ENCODE data around the gene STOM. TPM values are rescaled to one million over a fixed set of nuclear protein-coding genes. Genes with fewer than 3 reads are reported as not detected.

Gene STOM
- total RNA-seq, 1 experiment from 2014 or later = 7.6 TPM

GRCh38 chr9:121404906-121405305, 34.9 kb upstream of the STOM start:
- Histone ChIP-seq H3K36me3 (ENCODE audit: low read depth) (no peaks in the 10 kb centered on the region), H3K9me3 (ENCODE audit: insufficient read depth, low read depth) (no peaks in the 10 kb centered on the region), H4K20me1 (ENCODE audit: insufficient read depth) (no peaks in the 10 kb centered on the region), H3K4me3 (no peak overlapping the region), H3F3A (ENCODE audit: insufficient read depth, low read depth) (no peaks in the 10 kb centered on the region), H3K79me2 (ENCODE audit: low read depth) (no peaks in the 10 kb centered on the region), H3K4me1 (replicated peaks; ENCODE audit: insufficient read depth) (no peaks in the 10 kb centered on the region), H3K27ac (no peak overlapping the region), H2AFZ (no peak overlapping the region), H3K4me2 (no peak overlapping the region), H3K9me2 (ENCODE audit: insufficient read depth) (no peaks in the 10 kb centered on the region), H3K27me3 (ENCODE audit: insufficient read depth, low read depth) (no peaks in the 10 kb centered on the region)
- POLR2A ChIA-PET (ENCODE audit: unreplicated experiment) = no interaction called here
- no peak for TF ChIP-seq CTCF (conservative IDR thresholded peaks at IDR 0.05)
- TF ChIP-seq EZH2 (IDR thresholded peaks at IDR 0.05; ENCODE audit: low read depth) = no peak
- BruUV-seq (replicated peaks) = no TSS peak
- intact Hi-C loops (cut with micrococcal nuclease; ENCODE audit: unreplicated experiment) = loop anchor here (10.0 kb wide), 1 partner anchor 790 kb away; no protein-coding TSS in a partner anchor
- DNase-seq = no peak
- CTCF ChIA-PET = no interaction called here

DNA sequence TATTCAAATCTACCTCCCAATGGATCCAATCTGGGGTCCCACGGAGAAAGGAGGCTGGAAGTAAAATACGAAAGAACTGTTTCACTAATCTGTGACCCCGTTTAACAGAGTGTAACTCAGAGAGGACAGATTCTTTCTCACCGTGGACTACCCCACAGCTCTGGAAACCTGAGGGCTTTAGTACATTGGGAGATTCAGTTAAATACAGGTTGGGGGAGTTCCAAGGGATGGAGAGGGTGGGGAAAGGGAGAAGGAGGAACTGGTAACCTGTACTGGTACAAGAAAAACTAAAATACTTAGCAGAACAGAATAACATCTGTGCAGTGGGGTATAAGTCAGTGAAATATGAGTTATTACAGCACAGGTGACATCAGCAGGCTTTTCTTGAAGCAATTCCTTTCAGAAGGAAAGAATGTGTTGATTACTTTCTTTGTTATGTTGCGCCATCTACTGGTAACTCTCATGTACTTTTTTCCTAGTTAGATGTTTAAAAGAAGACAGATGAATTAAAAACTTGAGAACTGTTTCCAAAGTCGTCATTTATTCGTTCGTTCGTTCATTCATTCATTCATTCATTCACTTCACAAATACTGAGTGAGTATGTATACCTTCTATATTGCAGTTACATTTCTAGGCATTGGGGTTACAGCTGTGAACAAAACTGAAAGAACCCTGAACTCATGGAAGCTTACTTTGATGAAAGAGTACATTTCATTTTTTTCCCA, 30.0 kb upstream of the STOM start:
- CTCF ChIA-PET = interaction anchor here (0.6 to 1.9 kb wide), 9 partner anchors 10 to 198 kb away, joined by 3 to 10 read pairs (median 4); no protein-coding TSS in a partner anchor
- Histone ChIP-seq H3K27me3 (ENCODE audit: insufficient read depth, low read depth) (no peaks in the 10 kb centered on the region), H3K4me1 (replicated peaks; ENCODE audit: insufficient read depth) (no peaks in the 10 kb centered on the region), H3K27ac (no peak overlapping the region), H3K4me3 (no peak overlapping the region), H3K9me2 (ENCODE audit: insufficient read depth) (no peaks in the 10 kb centered on the region), H3K79me2 (ENCODE audit: low read depth) (no peaks in the 10 kb centered on the region), H3K9me3 (ENCODE audit: insufficient read depth, low read depth) (no peaks in the 10 kb centered on the region), H3K36me3 (ENCODE audit: low read depth) (no peaks in the 10 kb centered on the region), H3F3A (ENCODE audit: insufficient read depth, low read depth) (no peaks in the 10 kb centered on the region), H2AFZ (no peak overlapping the region), H3K4me2 (no peak overlapping the region), H4K20me1 (ENCODE audit: insufficient read depth) (no peaks in the 10 kb centered on the region)
- POLR2A ChIA-PET (ENCODE audit: unreplicated experiment) = interaction anchor here (0.7 kb wide), 1 partner anchor 250 kb away, joined by 5 read pairs; no protein-coding TSS in a partner anchor
- BruUV-seq (replicated peaks) = no TSS peak
- intact Hi-C loops (cut with micrococcal nuclease; ENCODE audit: unreplicated experiment) = loop anchor here (1.0 to 10.0 kb wide), 6 partner anchors 80 to 785 kb away; no protein-coding TSS in a partner anchor
- TF ChIP-seq CTCF (conservative IDR thresholded peaks at IDR 0.05) (peak; percentile 80), EZH2 (IDR thresholded peaks at IDR 0.05; ENCODE audit: low read depth) (no peak)
- peak in 1 of 2 experiments; percentile 68 for DNase-seq

DNA sequence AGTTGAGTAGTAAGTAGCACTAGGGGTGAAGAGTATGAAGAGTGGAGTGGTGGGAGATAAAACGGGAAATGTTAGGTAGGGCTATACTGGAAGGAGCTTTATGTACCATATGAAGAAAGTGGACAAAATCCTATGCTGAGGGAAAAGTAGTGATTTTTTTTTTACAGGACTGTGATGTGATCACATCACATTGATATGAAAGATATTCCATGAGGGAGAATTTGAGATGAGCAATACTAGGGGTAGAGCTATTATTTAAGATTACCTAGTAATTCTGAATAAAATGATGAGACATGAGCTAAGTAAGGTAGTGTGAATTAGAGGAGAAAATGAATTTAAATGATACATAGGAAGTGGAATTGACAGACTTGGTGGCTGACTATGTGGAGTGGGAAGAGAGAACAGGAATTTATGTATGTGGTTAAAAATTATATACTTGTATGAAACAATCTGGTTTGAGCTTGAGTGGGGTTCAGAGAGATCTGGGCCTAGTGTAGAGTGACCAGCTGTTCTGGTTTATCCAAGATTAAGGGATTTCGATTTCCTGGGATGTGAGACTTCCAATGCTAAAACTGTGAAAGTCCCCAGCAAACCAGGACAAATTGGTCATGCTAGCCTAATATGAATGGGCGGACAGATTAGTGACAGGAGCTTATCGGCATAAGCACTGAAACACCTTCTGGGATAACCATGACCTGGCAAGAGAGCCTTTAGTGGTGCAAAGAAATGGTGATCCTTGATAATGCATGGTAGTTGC, 29.3 kb upstream of the STOM start:
- Histone ChIP-seq H3K79me2 (ENCODE audit: low read depth) (no peaks in the 10 kb centered on the region), H3K4me2 (no peak overlapping the region), H4K20me1 (ENCODE audit: insufficient read depth) (no peaks in the 10 kb centered on the region), H3K4me1 (replicated peaks; ENCODE audit: insufficient read depth) (no peaks in the 10 kb centered on the region), H3F3A (ENCODE audit: insufficient read depth, low read depth) (no peaks in the 10 kb centered on the region), H3K36me3 (ENCODE audit: low read depth) (no peaks in the 10 kb centered on the region), H3K9me2 (ENCODE audit: insufficient read depth) (no peaks in the 10 kb centered on the region), H3K9me3 (ENCODE audit: insufficient read depth, low read depth) (no peaks in the 10 kb centered on the region), H3K27ac (no peak overlapping the region), H3K27me3 (ENCODE audit: insufficient read depth, low read depth) (no peaks in the 10 kb centered on the region), H2AFZ (no peak overlapping the region), H3K4me3 (no peak overlapping the region)
- TF ChIP-seq EZH2 (IDR thresholded peaks at IDR 0.05; ENCODE audit: low read depth) = no peak
- ChIA-PET POLR2A (ENCODE audit: unreplicated experiment) (no interaction called here), CTCF (interaction anchor here (0.6 to 1.9 kb wide), 9 partner anchors 9 to 413 kb away, joined by 3 to 10 read pairs (median 3); no protein-coding TSS in a partner anchor)
- intact Hi-C loops (cut with micrococcal nuclease; ENCODE audit: unreplicated experiment) = loop anchor here (1.0 kb wide), 1 partner anchor 112 kb away; no protein-coding TSS in a partner anchor
- no peak for DNase-seq
- BruUV-seq (replicated peaks) = no TSS peak
